Measurements from ENCODE around the gene ZNF333. TPM values are rescaled to one million over a fixed set of nuclear protein-coding genes. Genes with fewer than 3 reads are reported as not detected.

ZNF333 gene
- total RNA-seq, 1 donor from 2014 or later, result 19.9 TPM

Other genes with a start within 250 kb of the ZNF333 start
- gene PTGER1, start 214.7 kb upstream of the ZNF333 start, total RNA-seq, result not detected
- gene GIPC1, start 193.9 kb upstream of the ZNF333 start, total RNA-seq, result 81.0 TPM
- 164 TPM for gene DNAJB1, start 171.7 kb upstream of the ZNF333 start, total RNA-seq
- gene TECR, start 160.5 kb upstream of the ZNF333 start, total RNA-seq, result 110 TPM
- 375 TPM for gene NDUFB7, start 118.0 kb upstream of the ZNF333 start, total RNA-seq
- gene CLEC17A, start 107.0 kb upstream of the ZNF333 start, total RNA-seq, result not detected
- gene ADGRE3, start 15.2 kb upstream of the ZNF333 start, total RNA-seq, result not detected
- gene ADGRE2, start 88.5 kb downstream of the ZNF333 start, total RNA-seq, result 4.9 TPM
- gene OR7A5, start 145.1 kb downstream of the ZNF333 start, total RNA-seq, result 0.74 TPM
- 0.74 TPM for gene OR7C1, start 145.1 kb downstream of the ZNF333 start, total RNA-seq
- not detected for gene OR7A10, start 158.9 kb downstream of the ZNF333 start, total RNA-seq
- not detected for gene OR7A17, start 196.1 kb downstream of the ZNF333 start, total RNA-seq